Measurements from ENCODE around the gene HIVEP3.
A peak's percentile ranks its signal among the peaks of the same experiment; 100 is the strongest.

Gene HIVEP3

DNA sequence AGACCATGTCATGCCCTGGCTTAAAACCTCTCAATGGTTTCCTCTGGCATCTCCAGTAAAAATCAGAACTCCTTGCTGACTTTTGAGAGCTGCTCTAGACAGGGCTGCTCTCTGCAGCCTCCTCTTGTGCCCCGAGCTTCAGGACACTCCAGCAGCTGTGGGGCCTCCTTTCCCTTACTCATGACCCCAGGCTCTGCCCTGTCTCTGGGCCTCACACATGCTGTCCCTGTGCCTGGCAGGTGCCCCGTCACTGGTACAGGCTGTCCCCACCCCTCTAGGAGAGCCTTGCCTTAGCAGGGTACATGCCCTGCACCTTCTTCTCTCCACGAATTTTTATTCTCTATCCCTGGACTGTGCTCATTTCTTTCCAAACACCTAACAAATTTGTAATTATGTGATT is 43.2 kb downstream of the HIVEP3 start:
- Mint-ChIP-seq H3K4me3 (no peak overlapping the region), H3K36me3 (no peaks in the 10 kb centered on the region), H3K4me1 (peaks cover 42% of the 10 kb centered on the region), H3K9me3 (no peaks in the 10 kb centered on the region), H3K27ac (peak overlapping the region; percentile 23), H3K27me3 (no peaks in the 10 kb centered on the region)

DNA sequence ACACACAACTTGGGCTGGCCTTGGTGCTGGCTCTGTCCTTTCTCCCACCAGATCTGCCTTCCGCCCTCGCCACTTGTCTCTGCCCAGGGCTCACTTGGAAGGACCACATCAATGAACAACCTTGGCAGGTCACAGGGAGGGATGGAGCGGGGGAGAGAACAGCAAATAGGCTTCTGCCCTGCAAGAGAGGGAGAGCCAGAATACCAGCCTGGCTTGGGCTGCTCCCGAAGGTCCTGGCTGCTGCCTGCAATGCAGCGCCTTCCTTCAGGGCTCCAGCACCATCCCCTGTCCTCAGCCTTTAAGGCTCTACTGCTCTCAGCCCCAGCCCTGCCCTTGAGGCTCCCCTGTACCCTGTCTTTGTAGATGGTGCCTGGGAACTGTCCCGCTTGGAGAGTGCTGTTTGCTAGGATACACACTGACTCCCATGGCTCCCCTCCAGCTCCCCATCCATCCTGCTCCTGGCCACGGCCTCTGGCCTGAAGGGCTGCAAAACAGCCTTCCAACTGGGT is 43.8 kb downstream of the HIVEP3 start:
- H3K4me3 Mint-ChIP-seq: no peak overlapping the region
- no peaks in the 10 kb centered on the region for H3K27me3 Mint-ChIP-seq
- H3K36me3 Mint-ChIP-seq: no peaks in the 10 kb centered on the region
- H3K4me1 Mint-ChIP-seq: peaks cover 47% of the 10 kb centered on the region
- no peak overlapping the region for H3K27ac Mint-ChIP-seq
- H3K9me3 Mint-ChIP-seq: no peaks in the 10 kb centered on the region

GRCh38 chr1:41874151-41874719 is 44.5 kb downstream of the HIVEP3 start:
- H3K27ac Mint-ChIP-seq: no peak overlapping the region

GRCh38 chr1:41872074-41872473 is 46.6 kb downstream of the HIVEP3 start:
- no peak overlapping the region for H3K27ac Mint-ChIP-seq
- H3K9me3 Mint-ChIP-seq: no peaks in the 10 kb centered on the region
- H3K4me1 Mint-ChIP-seq: peaks cover 65% of the 10 kb centered on the region
- H3K4me3 Mint-ChIP-seq: no peak overlapping the region
- H3K27me3 Mint-ChIP-seq: no peaks in the 10 kb centered on the region
- H3K36me3 Mint-ChIP-seq: no peaks in the 10 kb centered on the region

More at GRCh38 chr1:41874151-41874719, 44.5 kb downstream of the HIVEP3 start:
- Mint-ChIP-seq H3K27me3 (no peaks in the 10 kb centered on the region), H3K4me1 (peaks cover 50% of the 10 kb centered on the region), H3K36me3 (no peaks in the 10 kb centered on the region), H3K4me3 (no peak overlapping the region), H3K9me3 (no peaks in the 10 kb centered on the region)

GRCh38 chr1:41870076-41870562 is 48.6 kb downstream of the HIVEP3 start:
- Mint-ChIP-seq H3K36me3 (no peaks in the 10 kb centered on the region), H3K27ac (no peak overlapping the region), H3K27me3 (no peaks in the 10 kb centered on the region), H3K4me1 (peaks cover 50% of the 10 kb centered on the region), H3K9me3 (no peaks in the 10 kb centered on the region), H3K4me3 (no peak overlapping the region)

DNA sequence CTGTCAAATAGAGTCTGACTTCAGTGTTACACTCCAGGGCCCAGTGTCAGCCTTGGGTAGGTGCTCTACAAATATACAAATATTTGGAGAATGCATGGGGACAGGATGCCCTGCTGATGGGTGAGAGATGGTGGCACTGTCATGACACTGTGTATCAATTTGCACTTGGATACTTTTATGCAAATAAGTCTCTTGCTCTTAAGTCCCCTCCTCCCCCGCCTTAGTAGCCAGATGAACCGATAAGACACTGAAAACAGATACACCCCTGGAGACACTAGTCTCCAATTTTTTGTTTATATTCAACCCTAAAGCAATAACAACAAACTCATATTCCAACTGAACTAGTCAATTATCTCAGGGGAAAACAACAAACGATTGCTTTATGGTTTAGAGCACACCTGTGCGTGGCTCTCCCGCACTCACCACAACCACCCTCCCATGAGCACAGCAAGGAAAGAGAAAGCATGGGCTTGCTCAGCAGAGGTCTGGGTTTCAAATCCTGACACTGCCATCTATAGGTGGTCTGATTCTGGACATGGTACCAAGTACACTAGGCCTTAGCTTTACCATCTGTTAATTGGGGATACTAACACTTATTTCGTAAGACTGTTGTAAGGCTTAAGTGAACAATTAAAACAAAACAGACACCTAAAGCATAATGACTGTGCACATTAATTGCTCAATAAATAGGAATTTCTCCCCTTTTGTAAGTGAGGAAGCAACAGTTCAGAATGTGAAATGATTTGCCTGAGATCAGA is 50.3 kb downstream of the HIVEP3 start:
- Mint-ChIP-seq H3K9me3 (no peaks in the 10 kb centered on the region), H3K36me3 (no peaks in the 10 kb centered on the region), H3K4me3 (no peak overlapping the region), H3K27ac (no peak overlapping the region), H3K27me3 (no peaks in the 10 kb centered on the region), H3K4me1 (peaks cover 44% of the 10 kb centered on the region)

- Mint-ChIP-seq H3K27ac (no peak overlapping the region), H3K27me3 (no peaks in the 10 kb centered on the region), H3K4me1 (peaks cover 53% of the 10 kb centered on the region), H3K9me3 (no peaks in the 10 kb centered on the region), H3K4me3 (no peak overlapping the region), H3K36me3 (peaks cover 1% of the 10 kb centered on the region)
Measured at GRCh38 chr1:41866285-41866684, 52.4 kb downstream of the HIVEP3 start.

DNA sequence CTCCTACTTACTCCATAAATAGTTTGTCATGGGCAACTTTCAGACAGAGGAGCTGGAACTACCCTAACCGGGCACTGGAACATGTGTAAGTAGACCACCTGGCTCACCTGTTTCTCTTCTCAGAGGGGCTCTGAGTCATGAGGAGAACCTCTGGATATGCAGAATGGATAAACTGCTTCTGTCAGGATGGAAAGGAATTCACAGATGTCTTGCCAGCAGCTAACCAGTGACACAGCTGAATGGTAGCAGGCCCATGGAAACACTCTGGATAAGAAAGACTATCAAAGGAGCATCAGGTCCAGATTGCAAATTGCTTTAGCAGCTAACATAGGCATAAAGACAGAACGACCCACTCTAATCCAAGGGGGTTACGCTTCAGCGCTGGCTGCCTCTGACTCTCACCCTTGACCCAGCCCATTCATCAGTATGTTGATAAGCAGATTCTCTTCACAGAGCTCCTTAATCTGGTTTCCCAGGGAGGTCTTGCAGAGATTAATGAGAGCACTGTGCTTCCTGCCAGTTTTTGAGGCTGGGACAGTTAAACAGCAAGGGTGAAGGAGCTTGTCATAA is 54.2 kb downstream of the HIVEP3 start:
- H3K4me1 Mint-ChIP-seq: peaks cover 53% of the 10 kb centered on the region
- H3K4me3 Mint-ChIP-seq: no peak overlapping the region
- H3K27ac Mint-ChIP-seq: no peak overlapping the region
- H3K36me3 Mint-ChIP-seq: peaks cover 1% of the 10 kb centered on the region
- no peaks in the 10 kb centered on the region for H3K27me3 Mint-ChIP-seq
- H3K9me3 Mint-ChIP-seq: no peaks in the 10 kb centered on the region

DNA sequence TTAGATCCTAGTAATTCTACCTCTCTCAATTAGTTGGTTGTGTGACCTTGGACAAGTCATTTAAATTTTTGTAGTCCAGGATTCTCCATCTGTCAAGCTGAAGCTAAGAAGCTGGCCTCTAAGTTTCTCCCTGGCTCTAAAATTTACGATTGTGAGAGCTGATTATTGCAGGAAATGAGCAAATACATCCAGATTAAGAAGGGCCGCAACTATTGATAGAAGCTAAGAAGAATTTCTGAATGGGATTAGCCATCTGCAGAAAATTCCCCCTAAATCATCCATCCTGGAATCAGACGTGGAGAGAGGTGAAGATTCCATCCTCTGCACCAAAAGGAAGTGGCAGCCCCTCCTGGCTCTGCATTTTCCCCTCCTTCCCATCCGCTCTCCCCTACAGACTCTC is 55.0 kb downstream of the HIVEP3 start:
- Mint-ChIP-seq H3K4me1 (peaks cover 47% of the 10 kb centered on the region), H3K4me3 (no peak overlapping the region)

DNA sequence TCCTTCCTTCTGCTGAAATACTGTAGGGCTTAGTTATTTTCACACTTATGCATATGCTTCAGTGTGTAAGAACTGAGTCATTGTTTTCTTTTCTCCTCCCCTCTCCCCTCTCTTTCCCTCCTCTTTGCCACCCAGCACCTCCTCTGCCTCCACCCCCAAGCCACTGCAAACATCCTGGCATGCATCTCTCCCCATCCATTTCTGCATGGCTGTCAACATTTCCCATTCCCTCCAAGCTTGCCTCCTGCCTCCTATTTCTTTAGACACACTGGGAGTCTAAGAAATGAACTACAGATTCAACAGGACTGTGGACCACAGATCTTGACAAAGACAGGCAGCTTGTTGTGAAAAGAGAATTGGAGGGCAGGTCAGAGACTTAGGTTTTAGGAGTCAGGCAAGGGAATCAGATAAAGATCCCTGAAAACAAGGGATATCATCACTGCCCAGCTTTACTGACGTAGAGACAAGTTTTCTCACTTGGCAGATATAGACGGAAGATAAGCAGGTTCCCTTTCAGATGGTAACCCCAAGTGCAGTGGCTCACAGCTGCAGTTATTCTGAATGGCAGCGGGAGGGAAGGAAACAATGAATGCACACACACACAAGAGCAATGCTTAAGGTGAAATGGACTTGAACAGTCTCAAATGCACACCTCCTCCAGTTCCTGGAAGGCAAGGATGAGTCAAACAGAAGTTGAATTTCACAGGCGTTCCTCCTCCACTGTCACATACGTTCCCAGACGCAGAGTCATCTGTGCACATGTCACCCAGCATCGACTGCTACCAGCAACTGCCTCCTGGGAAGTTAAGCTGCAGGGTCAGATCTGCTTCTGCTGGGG is 56.1 kb downstream of the HIVEP3 start:
- Mint-ChIP-seq H3K36me3 (peaks cover 6% of the 10 kb centered on the region), H3K27ac (peak overlapping the region; percentile 85), H3K27me3 (no peaks in the 10 kb centered on the region), H3K9me3 (no peaks in the 10 kb centered on the region), H3K4me1 (peaks cover 40% of the 10 kb centered on the region), H3K4me3 (peak overlapping the region; percentile 37)

More for the DNA sequence above, 55.0 kb downstream of the HIVEP3 start:
- Mint-ChIP-seq H3K36me3 (peaks cover 1% of the 10 kb centered on the region), H3K27ac (no peak overlapping the region), H3K9me3 (no peaks in the 10 kb centered on the region), H3K27me3 (no peaks in the 10 kb centered on the region)

- peaks cover 39% of the 10 kb centered on the region for H3K4me1 Mint-ChIP-seq
- H3K27ac Mint-ChIP-seq: peak overlapping the region; percentile 85
- H3K9me3 Mint-ChIP-seq: no peaks in the 10 kb centered on the region
- H3K36me3 Mint-ChIP-seq: peaks cover 7% of the 10 kb centered on the region
- H3K27me3 Mint-ChIP-seq: no peaks in the 10 kb centered on the region
- peak overlapping the region; percentile 38 for H3K4me3 Mint-ChIP-seq
Measured at GRCh38 chr1:41861535-41862383, 57.0 kb downstream of the HIVEP3 start.

DNA sequence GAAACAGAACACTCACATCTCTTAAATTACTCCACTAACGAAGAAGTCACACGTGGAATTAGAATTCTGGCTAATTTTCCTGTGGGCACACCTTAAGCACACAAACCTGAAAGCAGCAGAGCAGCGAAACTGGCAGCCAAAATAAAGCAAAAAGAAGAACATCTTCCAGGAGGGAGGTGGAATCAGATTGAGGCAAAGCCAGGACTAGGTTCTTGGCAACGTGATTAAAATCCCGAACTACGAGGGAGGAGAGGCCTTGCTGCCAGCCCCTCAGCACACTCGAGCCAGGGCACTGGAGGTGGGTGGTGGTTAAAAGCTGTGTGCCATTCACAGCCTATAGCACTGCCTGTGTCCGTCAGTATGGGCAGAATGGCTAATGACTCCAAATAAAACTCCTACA is 58.0 kb downstream of the HIVEP3 start:
- Mint-ChIP-seq H3K4me1 (peaks cover 39% of the 10 kb centered on the region), H3K9me3 (no peaks in the 10 kb centered on the region), H3K27me3 (no peaks in the 10 kb centered on the region), H3K36me3 (peaks cover 7% of the 10 kb centered on the region), H3K27ac (no peak overlapping the region), H3K4me3 (no peak overlapping the region)

DNA sequence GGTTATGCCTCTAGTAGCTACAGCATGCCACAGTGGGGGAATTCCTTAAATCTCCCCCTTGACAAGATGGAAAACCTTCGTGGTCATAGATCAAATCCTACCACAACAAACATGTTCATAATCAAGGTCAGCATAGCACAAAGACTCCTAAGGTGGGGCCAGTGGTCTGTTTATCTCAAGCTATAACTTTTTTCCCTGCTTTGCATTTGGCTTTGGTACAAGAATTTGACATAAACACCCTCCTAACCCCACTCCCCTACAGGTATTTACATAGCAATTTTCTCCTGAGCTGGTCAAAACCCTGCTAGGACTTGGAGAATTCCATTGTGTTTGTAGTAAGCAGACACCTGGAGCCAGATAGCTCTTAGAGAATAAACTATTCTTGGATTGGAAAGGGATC is 58.5 kb downstream of the HIVEP3 start:
- H3K4me1 Mint-ChIP-seq: peaks cover 39% of the 10 kb centered on the region

GRCh38 chr1:41859686-41860085 is 59.0 kb downstream of the HIVEP3 start:
- H3K36me3 Mint-ChIP-seq: peaks cover 10% of the 10 kb centered on the region
- H3K9me3 Mint-ChIP-seq: no peaks in the 10 kb centered on the region
- H3K4me3 Mint-ChIP-seq: no peak overlapping the region
- H3K4me1 Mint-ChIP-seq: peaks cover 39% of the 10 kb centered on the region
- no peaks in the 10 kb centered on the region for H3K27me3 Mint-ChIP-seq
- peak overlapping the region; percentile 15 for H3K27ac Mint-ChIP-seq

More for the DNA sequence above, 58.5 kb downstream of the HIVEP3 start:
- Mint-ChIP-seq H3K4me3 (no peak overlapping the region), H3K36me3 (peaks cover 10% of the 10 kb centered on the region), H3K27me3 (no peaks in the 10 kb centered on the region), H3K27ac (no peak overlapping the region), H3K9me3 (no peaks in the 10 kb centered on the region)

DNA sequence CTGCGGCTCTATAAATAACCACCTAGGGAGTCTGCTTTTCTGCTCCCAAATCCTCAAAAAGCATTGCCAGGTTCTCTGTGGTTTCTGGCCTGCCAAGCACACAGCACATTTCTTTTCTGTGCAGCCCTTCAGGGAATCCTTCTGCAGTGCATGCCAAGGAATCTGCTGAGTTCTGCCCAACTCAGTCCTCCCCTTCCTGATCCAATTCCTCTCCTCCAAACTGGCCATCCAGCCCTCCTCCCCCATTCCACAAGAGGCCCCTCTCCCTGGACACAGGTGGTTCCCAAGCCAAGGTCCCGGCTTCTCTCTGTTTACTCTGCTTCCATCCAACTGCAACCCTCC is 61.8 kb downstream of the HIVEP3 start:
- Mint-ChIP-seq H3K27ac (no peak overlapping the region), H3K9me3 (no peaks in the 10 kb centered on the region), H3K4me1 (peaks cover 21% of the 10 kb centered on the region), H3K4me3 (no peak overlapping the region), H3K27me3 (no peaks in the 10 kb centered on the region), H3K36me3 (peaks cover 9% of the 10 kb centered on the region)

Data from activated naive CD4-positive, alpha-beta T cell treated with anti-CD3 and anti-CD28 coated beads, Interleukin-2, amount 50 U/mL, for 24 hours (primary cell).